Inflammatory macrophage (primary cell): Measurements from ENCODE around the gene FAM9C.
A peak's percentile ranks its signal among the peaks of the same experiment; 100 is the strongest.
"Not testable (repeated sequence)": the region's sequence is repeated elsewhere in the genome, so short reads cannot be mapped to it uniquely, and the experiment has no call there.

ENCODE experiments used
- DNase-seq, 2 donors: peaks; one replicate each; pipeline ENCODE4 v3.0.0-alpha.2; 2020 to 2022
- total RNA-seq, 18 experiments: gene quantifications; one replicate each; lab custom pipeline; 2026; ENCODE audit warnings: mixed read lengths in 6 of 18, inconsistent platforms in 2 of 18; lab: John Stamatoyannopoulos, UW

Gene FAM9C
- 0 to 0.40 (median 0.13) reads per million in 18 experiments for total RNA-seq

GRCh38 chrX:13044441-13044840 lies at the start of gene FAM9C:
FAM9C (minus strand) TSS chrX:13044620; CDS start chrX:13043789, 831 bp downstream.
- no peak for DNase-seq

GRCh38 chrX:13093529-13094140 lies 49.2 kb upstream of the FAM9C start:
- DNase-seq: no peak

GRCh38 chrX:13092455-13092941 lies 48.1 kb upstream of the FAM9C start:
- peak; percentile 90 to 91 for DNase-seq

- peak; percentile 71 to 84 for DNase-seq
These were observed 46.8 kb upstream of the FAM9C start for GRCh38 chrX:13091111-13091765.

GRCh38 chrX:13090339-13091110 lies 46.1 kb upstream of the FAM9C start:
- DNase-seq: peak; percentile 72 to 79

- DNase-seq: peak in 1 of 2 donors; percentile 64
These were observed 45.6 kb upstream of the FAM9C start for GRCh38 chrX:13090027-13090338.

- DNase-seq: no peak
These were observed 43.7 kb upstream of the FAM9C start for GRCh38 chrX:13088156-13088487.

- peak; percentile 69 to 81 for DNase-seq
These were observed 43.1 kb upstream of the FAM9C start for GRCh38 chrX:13087322-13088155.

GRCh38 chrX:13086793-13087321 lies 42.4 kb upstream of the FAM9C start:
- DNase-seq: not testable (repeated sequence)

GRCh38 chrX:13086076-13086475 lies 41.7 kb upstream of the FAM9C start:
- DNase-seq: no peak

GRCh38 chrX:13085526-13085925 lies 41.1 kb upstream of the FAM9C start:
- peak in 1 of 2 donors; percentile 37 for DNase-seq

- DNase-seq: no peak
These were observed 40.2 kb upstream of the FAM9C start for GRCh38 chrX:13084611-13085010.

GRCh38 chrX:13083755-13084326 lies 39.4 kb upstream of the FAM9C start:
- not testable (repeated sequence) for DNase-seq

- no peak for DNase-seq
These were observed 38.0 kb upstream of the FAM9C start for GRCh38 chrX:13082206-13083065.

GRCh38 chrX:13081395-13082205 lies 37.2 kb upstream of the FAM9C start:
- peak; percentile 83 to 90 for DNase-seq

GRCh38 chrX:13080128-13080795 lies 35.8 kb upstream of the FAM9C start:
- DNase-seq: no peak

- peak in 1 of 2 donors; percentile 73 for DNase-seq
These were observed 34.5 kb upstream of the FAM9C start for GRCh38 chrX:13078739-13079444.

- DNase-seq: peak; percentile 75 to 78
These were observed 32.7 kb upstream of the FAM9C start for GRCh38 chrX:13077168-13077567.
